HG03060 (cell line): ENCODE measurements around the gene SPATC1L.
"Not testable (repeated sequence)": the region's sequence is repeated elsewhere in the genome, so short reads cannot be mapped to it uniquely, and the experiment has no call there.

Experiments
- ATAC-seq: cut with Tn5 transposase; IDR thresholded peaks from one replicate; pipeline ENCODE4 v1.9.1; 2021; ENCODE audit warnings: low read depth, moderate number of reproducible peaks; ENCODE audit not compliant: unreplicated experiment

Gene SPATC1L

GRCh38 chr21:46184625-46185555 lies 631 bp upstream of the SPATC1L start:
- no peak for ATAC-seq

- not testable (repeated sequence) for ATAC-seq
These were observed 836 bp downstream of the SPATC1L start for GRCh38 chr21:46183337-46183909.

GRCh38 chr21:46182548-46183336 lies 1.5 kb downstream of the SPATC1L start:
- no peak for ATAC-seq

- ATAC-seq, result no peak
These were observed 2.2 kb downstream of the SPATC1L start for GRCh38 chr21:46181953-46182547.

GRCh38 chr21:46181436-46181835 lies 2.8 kb downstream of the SPATC1L start:
- ATAC-seq, result no peak

GRCh38 chr21:46180778-46181391 lies 3.4 kb downstream of the SPATC1L start:
- no peak for ATAC-seq

GRCh38 chr21:46180079-46180722 lies 4.1 kb downstream of the SPATC1L start:
- ATAC-seq, result no peak

- ATAC-seq, result no peak
These were observed 4.6 kb downstream of the SPATC1L start for GRCh38 chr21:46179708-46180078.

GRCh38 chr21:46178961-46179360 lies 5.3 kb downstream of the SPATC1L start:
- no peak for ATAC-seq

- not testable (repeated sequence) for ATAC-seq
These were observed 7.7 kb downstream of the SPATC1L start for GRCh38 chr21:46176443-46177129.

GRCh38 chr21:46173573-46173972 lies 10.7 kb downstream of the SPATC1L start:
- no peak for ATAC-seq

GRCh38 chr21:46172863-46173528 lies 11.3 kb downstream of the SPATC1L start:
- no peak for ATAC-seq

- no peak for ATAC-seq
These were observed 12.0 kb downstream of the SPATC1L start for GRCh38 chr21:46171996-46172862.

GRCh38 chr21:46171585-46171984 lies 12.7 kb downstream of the SPATC1L start:
- no peak for ATAC-seq

GRCh38 chr21:46170436-46171193 lies 13.6 kb downstream of the SPATC1L start:
- not testable (repeated sequence) for ATAC-seq

GRCh38 chr21:46168659-46169386 lies 15.4 kb downstream of the SPATC1L start:
- no peak for ATAC-seq
